Liver (tissue), 3 donors: ENCODE results near the gene BACH2.

Experiments used
- ATF3 ChIP-seq: IDR thresholded peaks from 2 replicates; pipeline ENCODE4 v1.6.1; 2016; ENCODE audit warnings: antibody characterized with exemption
- MAX ChIP-seq: IDR thresholded peaks from 2 replicates; pipeline ENCODE4 v1.6.1; 2016; ENCODE audit warnings: antibody characterized with exemption
- NR2F2 ChIP-seq: IDR thresholded peaks from 2 replicates; pipeline ENCODE4 v1.6.1; 2016; ENCODE audit warnings: antibody characterized with exemption
- TF ChIP-seq, protein P1 (sequence below): fragments of 150-350 bp; IDR thresholded peaks from 2 replicates; pipeline ENCODE4 v1.5.1; 2017; ENCODE audit warnings: improper control_type of control experiment, low read depth, low read length; ENCODE audit not compliant: missing input control
- donor health status: healthy.
- donor health status: healthy.

DNA sequence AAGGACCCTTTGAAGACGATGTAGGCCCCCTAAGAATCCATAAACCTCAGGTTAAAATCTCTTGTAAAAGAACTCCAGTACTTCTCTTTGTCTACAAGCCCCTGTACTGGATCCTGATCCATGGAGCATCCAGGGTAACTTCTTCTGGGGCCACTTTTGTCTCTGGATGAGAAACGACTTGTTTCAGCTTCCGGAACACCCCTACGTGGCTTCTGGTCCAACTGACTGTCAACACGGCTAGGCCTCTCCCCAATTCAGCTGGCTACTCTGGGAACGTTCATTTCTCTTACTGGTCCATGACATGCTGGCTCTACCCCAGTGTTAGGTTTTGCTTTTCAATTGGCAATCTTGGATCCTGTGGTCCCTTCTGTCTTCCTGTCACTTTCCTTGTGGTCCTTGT lies 198.0 kb downstream of the BACH2 start:
- TF ChIP-seq, protein P1, sequence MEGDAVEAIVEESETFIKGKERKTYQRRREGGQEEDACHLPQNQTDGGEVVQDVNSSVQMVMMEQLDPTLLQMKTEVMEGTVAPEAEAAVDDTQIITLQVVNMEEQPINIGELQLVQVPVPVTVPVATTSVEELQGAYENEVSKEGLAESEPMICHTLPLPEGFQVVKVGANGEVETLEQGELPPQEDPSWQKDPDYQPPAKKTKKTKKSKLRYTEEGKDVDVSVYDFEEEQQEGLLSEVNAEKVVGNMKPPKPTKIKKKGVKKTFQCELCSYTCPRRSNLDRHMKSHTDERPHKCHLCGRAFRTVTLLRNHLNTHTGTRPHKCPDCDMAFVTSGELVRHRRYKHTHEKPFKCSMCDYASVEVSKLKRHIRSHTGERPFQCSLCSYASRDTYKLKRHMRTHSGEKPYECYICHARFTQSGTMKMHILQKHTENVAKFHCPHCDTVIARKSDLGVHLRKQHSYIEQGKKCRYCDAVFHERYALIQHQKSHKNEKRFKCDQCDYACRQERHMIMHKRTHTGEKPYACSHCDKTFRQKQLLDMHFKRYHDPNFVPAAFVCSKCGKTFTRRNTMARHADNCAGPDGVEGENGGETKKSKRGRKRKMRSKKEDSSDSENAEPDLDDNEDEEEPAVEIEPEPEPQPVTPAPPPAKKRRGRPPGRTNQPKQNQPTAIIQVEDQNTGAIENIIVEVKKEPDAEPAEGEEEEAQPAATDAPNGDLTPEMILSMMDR = no peak
- TF ChIP-seq ATF3 (no peak), NR2F2 (no peak), MAX (no peak)
